A549 (cell line): Measurements from ENCODE around the gene MIOX. TPM values are rescaled to one million over a fixed set of nuclear protein-coding genes. Genes with fewer than 3 reads are reported as not detected.

Experiments
- ATAC-seq, 2 experiments: fragments of 200-7000 bp in 1 of 2; fragments of >200 bp in 1 of 2; cut with Nextera tagmentation in 1 of 2; cut with Tn5 transposase in 1 of 2; 3 replicates each; pipeline versions ENCODE4 v1.8.0 to v1.9.1; 2018 to 2020; ENCODE audit warnings: mild to moderate bottlenecking in 1 of 2, moderate library complexity in 1 of 2
- CTCF ChIA-PET: fragments of 300-600 bp; sonication (Branson Sonifier 250); formaldehyde crosslinking; extraction: SDS; loops from one replicate; lab custom pipeline; 2021; ENCODE audit warnings: antibody characterized with exemption, inconsistent platforms; lab: Yijun Ruan, JAX
- POLR2A ChIA-PET: fragments of 350-600 bp; formaldehyde crosslinking; extraction: SDS; loops from one replicate; lab custom pipeline; 2021; ENCODE audit warnings: antibody characterized with exemption, inconsistent platforms; lab: Yijun Ruan, JAX
- DNase-seq, 2 experiments: peaks; one replicate each; pipeline versions ENCODE4 v3.0.0 to v3.0.0-alpha.2; 2011 to 2016; ENCODE audit warnings: low read depth in 1 of 2, low spot score in 1 of 2
- FAIRE-seq: peaks from 2 replicates; lab custom pipeline; 2011; peaks lifted over from hg19 to GRCh38; lab: Jason Lieb, UNC
- H3K27ac ChIP-seq, 2 experiments: fragments of >200 bp; sonication (Bioruptor Twin); formaldehyde crosslinking; 3 replicates each; pipeline ENCODE4 v1.5.1; 2016 to 2017
- H3K4me1 ChIP-seq: fragments of >200 bp; sonication (Bioruptor Twin); formaldehyde crosslinking; 3 replicates; pipeline ENCODE4 v1.6.1; 2016
- H3K4me2 ChIP-seq: fragments of >200 bp; sonication (Bioruptor Twin); formaldehyde crosslinking; 3 replicates; pipeline ENCODE4 v1.6.1; 2016
- H3K4me3 ChIP-seq: fragments of >200 bp; sonication (Bioruptor Twin); formaldehyde crosslinking; 3 replicates; pipeline ENCODE4 v1.5.1; 2016
- H3K9me3 ChIP-seq: fragments of >200 bp; sonication (Bioruptor Twin); formaldehyde crosslinking; 3 replicates; pipeline ENCODE4 v1.6.1; 2016
- CHD4 ChIP-seq: fragments of 200-600 bp; sonication (generic); IDR thresholded peaks from 2 replicates; pipeline ENCODE4 v1.6.1; 2016; ENCODE audit warnings: antibody characterized with exemption, mild to moderate bottlenecking, borderline replicate concordance
- EP300 ChIP-seq, 2 experiments: fragments of >200 bp; sonication (Bioruptor Twin); formaldehyde crosslinking; IDR thresholded peaks; 2 replicates in 1 of 2; 3 replicates in 1 of 2; pipeline ENCODE4 v1.6.1; 2016 to 2017
- JUN ChIP-seq, 2 experiments: fragments of >200 bp; sonication (Bioruptor Twin); formaldehyde crosslinking; IDR thresholded peaks; 2 replicates in 1 of 2; 3 replicates in 1 of 2; pipeline ENCODE4 v1.6.1; 2016 to 2017
- MYC ChIP-seq: IDR thresholded peaks from 2 replicates; pipeline ENCODE4 v1.6.1; 2012; ENCODE audit warnings: mild to moderate bottlenecking, inconsistent platforms, low read length, improper control_type of control experiment, borderline replicate concordance
- PHF8 ChIP-seq: fragments of 200-600 bp; sonication (generic); IDR thresholded peaks from 2 replicates; pipeline ENCODE4 v1.6.1; 2016; ENCODE audit warnings: low read depth, mild to moderate bottlenecking, antibody characterized with exemption, moderate library complexity, borderline replicate concordance
- POLR2A ChIP-seq: IDR thresholded peaks from 2 replicates; pipeline ENCODE4 v1.6.1; 2012; ENCODE audit warnings: mild to moderate bottlenecking, low read length
- RAD21 ChIP-seq, 2 experiments: fragments of >200 bp in 1 of 2; sonication (Bioruptor Twin) in 1 of 2; formaldehyde crosslinking in 1 of 2; IDR thresholded peaks in 1 of 2; conservative IDR thresholded peaks in 1 of 2; 2 replicates in 1 of 2; 3 replicates in 1 of 2; pipeline ENCODE4 v1.6.1; 2012 to 2018; ENCODE audit warnings: inconsistent platforms in 1 of 2
- RARB ChIP-seq: fragments of 250-450 bp; sonication (Bioruptor Pico); IDR thresholded peaks from 2 replicates; pipeline ENCODE4 v1.8.0; 2021; ENCODE audit warnings: mild to moderate bottlenecking, moderate library complexity
- SMC3 ChIP-seq: fragments of >200 bp; sonication (Bioruptor Twin); formaldehyde crosslinking; IDR thresholded peaks from 3 replicates; pipeline ENCODE4 v1.6.1; 2018; ENCODE audit warnings: inconsistent platforms
- TP53 ChIP-seq: fragments of 250-450 bp; sonication (Bioruptor Pico); IDR thresholded peaks from 2 replicates; pipeline ENCODE4 v1.5.0; 2021; ENCODE audit warnings: mild to moderate bottlenecking, moderate library complexity
- WGBS: methylation state at CpG from one replicate; pipeline ENCODE4 v1.1.6; 2017; ENCODE audit errors: missing lambda C conversion rate; 5-methylcytosine and 5-hydroxymethylcytosine counted together
- polyA plus RNA-seq, 4 experiments: library from polyadenylated mRNA; depleted of rRNA in 3 of 4; stranded (reverse); fragments of >200 nt; fragmentation: RNase III in 1 of 4; extraction: RNeasy Plus Mini Kit Qiagen cat#74134 plus additional on column Dnase treatment in 1 of 4; gene quantifications; 2 replicates in 3 of 4; 3 replicates in 1 of 4; pipeline ENCODE4 v1.2.3, GENCODE V29; 2011 to 2017
- TF ChIP-seq, protein P1 (sequence below): fragments of >200 bp; sonication (Bioruptor Twin); formaldehyde crosslinking; IDR thresholded peaks from 3 replicates; pipeline ENCODE4 v1.5.1; 2016
- TF ChIP-seq, protein P2 (sequence below): fragments of 250-450 bp; sonication (Bioruptor Pico); IDR thresholded peaks from 2 replicates; pipeline ENCODE4 v1.5.0; 2021; ENCODE audit warnings: mild to moderate bottlenecking, moderate library complexity, borderline replicate concordance
- TF ChIP-seq, protein P3 (sequence below): fragments of >200 bp; sonication (Bioruptor Twin); formaldehyde crosslinking; IDR thresholded peaks from 3 replicates; pipeline ENCODE4 v1.6.1; 2016
- TF ChIP-seq, protein P4 (sequence below): IDR thresholded peaks from 2 replicates; pipeline ENCODE4 v1.6.1; 2012

Gene MIOX
- polyA plus RNA-seq, 2 of the 4 experiments (the other 2 are of a cell fraction) = 0.08 TPM; not detected in 1

DNA sequence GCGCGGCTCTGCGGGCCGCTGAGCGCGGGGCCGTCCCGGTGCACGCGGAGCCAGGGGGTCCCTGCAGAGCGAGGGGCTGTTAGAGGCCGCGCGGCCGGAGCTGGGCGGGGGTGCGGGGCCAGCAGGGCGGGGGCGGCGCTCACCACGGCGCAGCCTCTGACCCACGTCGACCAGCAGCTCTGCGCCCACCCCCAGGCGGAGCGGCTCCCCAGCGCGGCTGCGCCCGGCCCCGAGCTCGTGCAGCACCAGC lies 39.1 kb downstream of the MIOX start:
- Histone ChIP-seq H3K4me3 (peak overlapping the region; percentile 70), H3K4me1 (peaks cover 20% of the 10 kb centered on the region), H3K4me2 (peak overlapping the region; percentile 96), H3K9me3 (no peaks in the 10 kb centered on the region), H3K27ac (peak overlapping the region; percentile 92 to 99)
- DNase-seq (no peak), FAIRE-seq (no peak), ATAC-seq (peak; percentile 8 to 23; a peak in 3 of 6 replicates)
- no CpG with 5 or more reads among the region's 33 CpGs for WGBS
- no peak for TF ChIP-seq POLR2A
- TF ChIP-seq JUN (IDR thresholded peaks at IDR 0.05) = peak; percentile 16 to 39; a peak in 1 of 5 replicates
- TF ChIP-seq RARB (CRISPR knock-in tag) = no peak
- ChIA-PET POLR2A (interaction anchor here (0.9 to 2.8 kb wide), 8 partner anchors 14 to 335 kb away, joined by 3 to 36 read pairs (median 6); partner anchors contain the start of genes CHKB, KLHDC7B, LMF2 and NCAPH2), CTCF (interaction anchor here (0.7 to 2.7 kb wide), 33 partner anchors 9 to 385 kb away, joined by 3 to 31 read pairs (median 4); partner anchors contain the start of genes KLHDC7B, LMF2, NCAPH2 and SYCE3)

DNA sequence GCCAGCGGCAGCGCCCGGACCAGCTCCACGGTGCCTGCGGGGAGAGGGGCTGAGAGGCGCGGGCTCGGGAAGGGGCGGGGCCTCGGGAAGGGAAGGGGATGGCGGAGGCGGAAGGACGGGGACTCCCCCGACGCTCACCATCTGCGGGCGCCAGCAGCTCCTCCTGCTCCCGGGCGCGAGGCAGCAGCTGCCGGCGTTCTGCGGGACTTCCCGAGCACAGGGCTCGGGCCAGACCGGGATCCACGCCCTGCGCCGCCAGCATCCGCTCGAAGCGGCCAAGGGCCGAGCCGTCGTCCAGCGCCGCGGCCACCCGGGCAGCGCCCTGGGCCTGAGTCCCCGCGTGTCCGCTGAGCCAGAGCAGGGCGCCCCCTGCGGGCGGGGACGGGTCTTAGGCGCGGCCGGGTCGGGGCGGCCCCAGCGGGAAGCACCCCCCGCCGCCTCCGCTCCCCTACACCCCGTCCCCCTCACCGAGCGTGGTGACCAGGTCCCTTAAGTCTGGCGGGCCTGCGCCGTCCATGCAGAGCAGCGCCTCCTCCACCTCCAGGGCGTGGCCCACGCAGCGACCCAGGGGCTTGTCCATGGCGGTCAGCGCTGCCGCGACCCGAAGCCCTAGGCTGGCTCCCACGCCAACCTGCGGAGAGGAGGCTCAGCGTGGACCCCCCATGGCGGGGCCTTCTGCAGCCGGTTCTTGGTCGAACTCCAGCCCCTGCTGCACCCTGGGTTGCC lies 39.6 kb downstream of the MIOX start:
- CTCF ChIA-PET = interaction anchor here (0.7 to 2.7 kb wide), 32 partner anchors 9 to 385 kb away, joined by 3 to 31 read pairs (median 4); partner anchors contain the start of genes KLHDC7B, LMF2, NCAPH2 and SYCE3
- Histone ChIP-seq H3K4me1 (peaks cover 20% of the 10 kb centered on the region), H3K27ac (peak overlapping the region; percentile 92 to 99), H3K4me2 (peak overlapping the region; percentile 96), H3K9me3 (no peaks in the 10 kb centered on the region), H3K4me3 (peak overlapping the region; percentile 70)
- DNase-seq (peak; percentile 53 to 74), FAIRE-seq (no peak), ATAC-seq (peak; percentile 28)
- TF ChIP-seq POLR2A (peak; percentile 23), EP300 (IDR thresholded peaks at IDR 0.05) (no peak), RAD21 (conservative IDR thresholded peaks at IDR 0.05 in 1 of 2, IDR thresholded peaks at IDR 0.05 in 1 of 2) (peak in 1 of 2 experiments; percentile 33; a peak in 1 of 5 replicates), JUN (IDR thresholded peaks at IDR 0.05) (peak in 1 of 2 experiments; percentile 65; a peak in 3 of 5 replicates), PHF8 (peak; percentile 39; the same call in 1 of the 2 replicates), SMC3 (peak; percentile 38), TP53 (CRISPR knock-in tag) (0 out of 2 replicates have a peak, but pooled peaks have one; percentile 10), MYC (0 out of 2 replicates have a peak, but pooled peaks have one; percentile 17), CHD4 (no peak)
- TF ChIP-seq, protein P1, sequence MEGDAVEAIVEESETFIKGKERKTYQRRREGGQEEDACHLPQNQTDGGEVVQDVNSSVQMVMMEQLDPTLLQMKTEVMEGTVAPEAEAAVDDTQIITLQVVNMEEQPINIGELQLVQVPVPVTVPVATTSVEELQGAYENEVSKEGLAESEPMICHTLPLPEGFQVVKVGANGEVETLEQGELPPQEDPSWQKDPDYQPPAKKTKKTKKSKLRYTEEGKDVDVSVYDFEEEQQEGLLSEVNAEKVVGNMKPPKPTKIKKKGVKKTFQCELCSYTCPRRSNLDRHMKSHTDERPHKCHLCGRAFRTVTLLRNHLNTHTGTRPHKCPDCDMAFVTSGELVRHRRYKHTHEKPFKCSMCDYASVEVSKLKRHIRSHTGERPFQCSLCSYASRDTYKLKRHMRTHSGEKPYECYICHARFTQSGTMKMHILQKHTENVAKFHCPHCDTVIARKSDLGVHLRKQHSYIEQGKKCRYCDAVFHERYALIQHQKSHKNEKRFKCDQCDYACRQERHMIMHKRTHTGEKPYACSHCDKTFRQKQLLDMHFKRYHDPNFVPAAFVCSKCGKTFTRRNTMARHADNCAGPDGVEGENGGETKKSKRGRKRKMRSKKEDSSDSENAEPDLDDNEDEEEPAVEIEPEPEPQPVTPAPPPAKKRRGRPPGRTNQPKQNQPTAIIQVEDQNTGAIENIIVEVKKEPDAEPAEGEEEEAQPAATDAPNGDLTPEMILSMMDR = peak; percentile 68
- TF ChIP-seq, protein P2, sequence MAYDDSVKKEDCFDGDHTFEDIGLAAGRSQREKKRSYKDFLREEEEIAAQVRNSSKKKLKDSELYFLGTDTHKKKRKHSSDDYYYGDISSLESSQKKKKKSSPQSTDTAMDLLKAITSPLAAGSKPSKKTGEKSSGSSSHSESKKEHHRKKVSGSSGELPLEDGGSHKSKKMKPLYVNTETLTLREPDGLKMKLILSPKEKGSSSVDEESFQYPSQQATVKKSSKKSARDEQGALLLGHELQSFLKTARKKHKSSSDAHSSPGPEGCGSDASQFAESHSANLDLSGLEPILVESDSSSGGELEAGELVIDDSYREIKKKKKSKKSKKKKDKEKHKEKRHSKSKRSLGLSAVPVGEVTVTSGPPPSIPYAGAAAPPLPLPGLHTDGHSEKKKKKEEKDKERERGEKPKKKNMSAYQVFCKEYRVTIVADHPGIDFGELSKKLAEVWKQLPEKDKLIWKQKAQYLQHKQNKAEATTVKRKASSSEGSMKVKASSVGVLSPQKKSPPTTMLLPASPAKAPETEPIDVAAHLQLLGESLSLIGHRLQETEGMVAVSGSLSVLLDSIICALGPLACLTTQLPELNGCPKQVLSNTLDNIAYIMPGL (CRISPR knock-in tag) = no peak
- TF ChIP-seq, protein P3, sequence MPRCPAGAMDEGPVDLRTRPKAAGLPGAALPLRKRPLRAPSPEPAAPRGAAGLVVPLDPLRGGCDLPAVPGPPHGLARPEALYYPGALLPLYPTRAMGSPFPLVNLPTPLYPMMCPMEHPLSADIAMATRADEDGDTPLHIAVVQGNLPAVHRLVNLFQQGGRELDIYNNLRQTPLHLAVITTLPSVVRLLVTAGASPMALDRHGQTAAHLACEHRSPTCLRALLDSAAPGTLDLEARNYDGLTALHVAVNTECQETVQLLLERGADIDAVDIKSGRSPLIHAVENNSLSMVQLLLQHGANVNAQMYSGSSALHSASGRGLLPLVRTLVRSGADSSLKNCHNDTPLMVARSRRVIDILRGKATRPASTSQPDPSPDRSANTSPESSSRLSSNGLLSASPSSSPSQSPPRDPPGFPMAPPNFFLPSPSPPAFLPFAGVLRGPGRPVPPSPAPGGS = 0 out of 3 replicates have a peak, but pooled peaks have one; percentile 14
- TF ChIP-seq, protein P4, sequence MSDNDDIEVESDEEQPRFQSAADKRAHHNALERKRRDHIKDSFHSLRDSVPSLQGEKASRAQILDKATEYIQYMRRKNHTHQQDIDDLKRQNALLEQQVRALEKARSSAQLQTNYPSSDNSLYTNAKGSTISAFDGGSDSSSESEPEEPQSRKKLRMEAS = peak; percentile 69
- POLR2A ChIA-PET = interaction anchor here (0.6 to 2.8 kb wide), 9 partner anchors 13 to 336 kb away, joined by 3 to 36 read pairs (median 4); partner anchors contain the start of genes CHKB, KLHDC7B, LMF2 and NCAPH2
- WGBS = no CpG with 5 or more reads among the region's 77 CpGs
